Right lobe of liver (tissue), 4 donors: ENCODE measurements around the gene NCMAP.
"Not testable (repeated sequence)": the region's sequence is repeated elsewhere in the genome, so short reads cannot be mapped to it uniquely, and the experiment has no call there.

Experiments used
- POLR2A ChIP-seq: fragments of 450-650 bp; IDR thresholded peaks from one replicate; pipeline ENCODE4 v1.6.1; 2017; ENCODE audit warnings: antibody characterized with exemption, mild to moderate bottlenecking
- TF ChIP-seq, protein P1 (sequence below), 4 donors: fragments of 200-600 bp in 3 of 4; fragments of 450-650 bp in 1 of 4; IDR thresholded peaks; one replicate each; pipeline versions ENCODE4 v1.5.1 to v1.8.0; 2016 to 2022; ENCODE audit warnings: antibody characterized with exemption in 4 of 4, mild to moderate bottlenecking in 2 of 4
- donor health status: DM: no; HTN: no; CAD: no.
- donor health status: DM: no; HTN: no; CAD: no.
- donor health status: DM: no; HTN: yes; CAD: no.

DNA sequence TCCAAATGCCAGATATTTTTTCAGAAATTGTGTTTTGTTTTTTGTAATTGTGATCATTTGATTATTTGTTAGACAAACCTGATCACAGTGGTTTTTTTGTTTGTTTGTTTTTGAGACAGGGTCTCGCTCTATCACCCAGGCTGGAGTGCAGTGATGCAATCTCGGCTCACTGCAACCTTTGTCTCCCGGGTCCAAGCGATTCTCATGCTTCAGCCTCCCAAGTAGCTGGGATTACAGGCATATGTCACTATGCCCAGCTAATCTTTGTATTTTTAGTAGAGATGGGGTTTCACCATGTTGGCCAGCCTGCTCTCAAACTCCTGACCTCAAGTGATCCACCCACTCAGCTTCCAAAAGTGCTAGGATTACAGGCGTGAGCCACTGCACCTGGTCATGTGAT, 6.7 kb upstream of the NCMAP start:
- TF ChIP-seq POLR2A, result not testable (repeated sequence)
- TF ChIP-seq, protein P1, sequence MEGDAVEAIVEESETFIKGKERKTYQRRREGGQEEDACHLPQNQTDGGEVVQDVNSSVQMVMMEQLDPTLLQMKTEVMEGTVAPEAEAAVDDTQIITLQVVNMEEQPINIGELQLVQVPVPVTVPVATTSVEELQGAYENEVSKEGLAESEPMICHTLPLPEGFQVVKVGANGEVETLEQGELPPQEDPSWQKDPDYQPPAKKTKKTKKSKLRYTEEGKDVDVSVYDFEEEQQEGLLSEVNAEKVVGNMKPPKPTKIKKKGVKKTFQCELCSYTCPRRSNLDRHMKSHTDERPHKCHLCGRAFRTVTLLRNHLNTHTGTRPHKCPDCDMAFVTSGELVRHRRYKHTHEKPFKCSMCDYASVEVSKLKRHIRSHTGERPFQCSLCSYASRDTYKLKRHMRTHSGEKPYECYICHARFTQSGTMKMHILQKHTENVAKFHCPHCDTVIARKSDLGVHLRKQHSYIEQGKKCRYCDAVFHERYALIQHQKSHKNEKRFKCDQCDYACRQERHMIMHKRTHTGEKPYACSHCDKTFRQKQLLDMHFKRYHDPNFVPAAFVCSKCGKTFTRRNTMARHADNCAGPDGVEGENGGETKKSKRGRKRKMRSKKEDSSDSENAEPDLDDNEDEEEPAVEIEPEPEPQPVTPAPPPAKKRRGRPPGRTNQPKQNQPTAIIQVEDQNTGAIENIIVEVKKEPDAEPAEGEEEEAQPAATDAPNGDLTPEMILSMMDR (IDR thresholded peaks at IDR 0.05), result not testable (repeated sequence)
